ENCODE measurements around the gene NAGLU.

GRCh38 chr17:42543190-42544079, 7.4 kb downstream of the NAGLU start:
- TF ChIP-seq EP300 (IDR thresholded peaks at IDR 0.05; ENCODE audit: borderline replicate concordance in 1 of 2, low read depth in 1 of 2, low read length in 1 of 2): no peak
- TF ChIP-seq RAD21 (IDR thresholded peaks at IDR 0.05; ENCODE audit: low read length): no peak
- TF ChIP-seq SIN3A (IDR thresholded peaks at IDR 0.05; ENCODE audit: borderline replicate concordance, low read depth, low read length): no peak
- TF ChIP-seq PBX3 (IDR thresholded peaks at IDR 0.05): no peak
- TF ChIP-seq REST (IDR thresholded peaks at IDR 0.05; ENCODE audit: low read depth, low read length): no peak
- TF ChIP-seq FOXJ3 (CRISPR knock-in tag; IDR thresholded peaks at IDR 0.05): no peak
